Renal pelvis (tissue), 12 donors: ENCODE measurements around the gene OR2Y1. TPM values are rescaled to one million over a fixed set of nuclear protein-coding genes. Genes with fewer than 3 reads are reported as not detected.
"Not testable (repeated sequence)": the region's sequence is repeated elsewhere in the genome, so short reads cannot be mapped to it uniquely, and the experiment has no call there.

Source experiments
- DNase-seq: peaks from one replicate; pipeline ENCODE4 v3.0.0-alpha.2; 2013
- long read RNA-seq, 16 experiments: transcript quantifications; one replicate each; lab custom pipeline, GENCODE V29; 2026
- polyA plus RNA-seq, 3 donors: library from polyadenylated mRNA; unstranded; fragments of 120-200 nt; gene quantifications; one replicate each; pipeline ENCODE4 v1.2.1, GENCODE V29; 2013; ENCODE audit not compliant: insufficient read length in 3 of 3

Gene OR2Y1
- not detected for polyA plus RNA-seq
- long read RNA-seq, donor 1 = 0 reads
- long read RNA-seq, donor 2 = 0 reads
- long read RNA-seq, donor 3 = 0 reads
- long read RNA-seq, donor 4 = 0 reads
- long read RNA-seq, donor 5 = 0 reads
- long read RNA-seq, donor 6 = 0 reads
- long read RNA-seq, donor 7 = 0 reads
- long read RNA-seq, donor 8 = 0 reads
- long read RNA-seq, donor 9 = 0 reads
- long read RNA-seq, donor 10 = 0 reads
- long read RNA-seq, donor 11 = 0 reads
- long read RNA-seq, donor 12 = 0 reads
- long read RNA-seq, donor 13 = 0 reads
- long read RNA-seq, donor 14 = 0 reads
- long read RNA-seq, donor 15 = 0 reads
- long read RNA-seq, donor 16 = 0 reads

DNA sequence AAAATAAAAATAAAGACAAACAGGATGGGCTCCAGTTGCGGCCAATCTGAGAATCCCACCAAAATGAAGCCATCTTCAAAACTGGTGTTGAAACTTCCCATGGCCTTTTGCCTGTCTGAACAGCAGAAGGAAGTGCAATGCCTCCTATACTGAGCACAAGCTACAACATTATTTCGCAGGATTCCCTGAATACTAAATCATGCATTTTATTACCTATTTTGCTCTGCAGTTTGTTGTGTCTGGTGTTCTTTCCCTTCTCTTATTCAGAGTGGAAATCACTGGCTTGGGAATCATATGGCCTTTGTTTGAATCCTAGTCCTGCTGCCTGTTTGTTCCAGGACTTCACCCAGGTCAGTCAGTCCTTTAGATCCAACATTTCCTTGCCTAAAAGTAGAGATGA is at the start of gene OR2Y1:
Gene OR2Y1 (minus strand): TSS at position 101 of the 400 bp plus-strand sequence. CDS start 0 bp downstream, at position 101.
- DNase-seq = no peak

DNA sequence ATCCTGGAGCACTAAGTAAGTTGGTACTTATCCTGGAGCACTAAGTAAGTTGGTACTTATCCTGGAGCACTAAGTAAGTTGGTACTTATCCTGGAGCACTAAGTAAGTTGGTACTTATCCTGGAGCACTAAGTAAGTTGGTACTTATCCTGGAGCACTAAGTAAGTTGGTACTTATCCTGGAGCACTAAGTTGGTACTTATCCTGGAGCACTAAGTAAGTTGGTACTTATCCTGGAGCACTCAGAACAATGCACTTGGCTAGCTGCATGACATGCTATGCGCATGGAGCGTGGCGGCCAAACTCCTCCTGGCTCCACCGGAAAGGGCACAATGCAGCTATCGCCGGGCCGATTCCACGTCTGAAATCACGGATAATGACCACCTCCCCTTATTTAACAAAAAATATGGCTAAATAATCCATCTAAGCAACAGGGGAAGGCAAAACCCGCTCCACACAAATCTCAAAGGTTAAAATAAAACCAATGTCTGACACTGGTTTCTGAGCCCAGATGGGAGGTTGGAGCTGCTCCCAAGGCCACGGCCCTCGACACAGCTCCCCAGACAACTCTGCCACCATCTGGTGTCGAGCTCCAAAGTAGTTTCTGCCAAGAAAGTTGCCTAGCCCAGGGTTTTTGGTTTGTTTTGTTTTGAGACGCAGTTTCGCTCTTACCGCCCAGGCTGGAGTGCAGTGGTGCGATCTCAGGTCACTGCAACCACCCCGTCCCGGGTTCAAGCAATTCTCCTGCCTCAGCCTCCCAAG is 49.0 kb upstream of the OR2Y1 start:
- not testable (repeated sequence) for DNase-seq

DNA sequence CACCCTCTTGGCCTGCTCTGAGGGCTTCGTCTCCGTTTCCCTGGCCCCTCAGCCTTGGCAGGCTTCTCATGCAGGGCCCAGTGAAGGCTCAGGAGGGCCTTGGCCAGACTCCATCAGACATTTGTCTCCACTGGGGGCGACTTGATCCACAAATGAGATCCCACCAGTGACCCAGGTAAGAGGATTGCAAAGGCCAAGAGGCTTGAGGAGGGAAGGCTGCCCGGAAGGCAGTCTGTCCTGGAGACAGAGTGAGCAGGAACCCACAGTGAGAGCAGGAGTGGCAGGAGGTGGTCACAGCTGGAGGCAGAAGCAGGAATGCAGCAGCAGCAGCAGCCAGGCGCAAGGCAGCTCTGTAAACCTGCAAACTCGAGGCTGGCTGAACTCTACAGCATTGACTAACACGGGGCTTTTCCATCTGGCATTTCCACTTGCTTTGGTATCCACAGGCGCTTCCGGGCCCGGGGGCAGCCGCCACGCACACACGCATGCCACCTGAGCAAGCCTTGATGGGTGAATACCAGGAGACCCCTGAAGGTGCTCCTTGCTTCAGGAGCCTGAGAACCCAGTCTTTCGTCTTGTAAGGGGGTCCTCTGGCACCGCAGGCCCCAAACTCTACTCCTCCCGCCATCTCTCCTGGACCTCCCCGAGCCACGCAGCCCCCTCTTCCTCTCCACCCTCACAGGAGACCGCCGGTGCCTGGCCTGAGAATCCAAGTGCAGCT is 48.0 kb upstream of the OR2Y1 start:
- no peak for DNase-seq

- DNase-seq = no peak
Measured at GRCh38 chr5:180786531-180787398, 46.9 kb upstream of the OR2Y1 start.

GRCh38 chr5:180785794-180786221 is 46.0 kb upstream of the OR2Y1 start:
- DNase-seq = no peak

- no peak for DNase-seq
Measured at GRCh38 chr5:180785121-180785781, 45.4 kb upstream of the OR2Y1 start.

DNA sequence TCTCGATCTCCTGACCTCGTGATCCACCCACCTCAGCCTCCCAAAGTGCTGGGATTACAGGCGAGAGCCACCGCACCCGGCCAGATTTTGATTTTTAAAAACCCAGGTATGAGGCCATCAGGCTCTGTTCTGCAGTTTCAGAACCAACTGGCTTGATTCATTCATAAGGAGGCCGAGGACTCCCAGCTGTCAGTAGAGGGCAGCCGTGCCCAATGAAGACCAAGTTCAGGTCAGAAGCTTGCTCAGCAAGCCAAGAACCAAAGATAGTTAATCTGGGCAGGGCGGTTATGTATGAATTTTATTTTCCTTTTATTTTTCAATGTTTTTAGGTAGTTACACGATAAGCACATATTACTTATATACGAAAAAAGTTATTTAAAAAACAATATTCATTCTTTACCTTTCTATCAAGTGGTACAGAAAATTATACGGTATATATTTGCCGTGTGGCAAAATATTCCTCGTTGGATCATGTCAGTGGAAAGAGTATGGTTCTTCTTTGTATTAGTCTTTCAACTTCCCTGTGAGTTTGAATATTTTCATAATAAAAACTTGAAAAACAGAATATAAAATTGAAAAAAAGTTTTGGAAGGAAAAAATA is 44.7 kb upstream of the OR2Y1 start:
- no peak for DNase-seq

- DNase-seq = no peak
Measured at GRCh38 chr5:180783340-180784052, 43.6 kb upstream of the OR2Y1 start.

DNA sequence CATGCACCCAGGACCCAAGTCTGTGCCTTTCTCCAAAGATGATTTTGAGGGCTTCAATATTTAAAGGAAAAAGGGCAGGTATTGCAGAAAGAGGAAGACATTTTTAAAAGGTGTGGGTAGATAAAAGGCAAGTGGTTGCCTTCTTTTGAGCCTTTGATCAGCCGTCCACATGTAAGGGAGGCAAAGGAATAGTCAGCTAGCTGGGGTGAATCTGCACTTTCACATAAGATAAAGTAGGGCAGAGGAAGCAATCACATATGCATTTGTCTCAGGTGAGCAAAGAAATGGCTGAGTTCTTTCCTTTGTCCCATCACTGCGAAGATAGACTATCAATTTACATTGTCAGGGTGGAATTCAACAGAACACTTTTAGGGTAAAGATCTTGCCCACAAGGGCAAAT is 42.9 kb upstream of the OR2Y1 start:
- DNase-seq = no peak

- not testable (repeated sequence) for DNase-seq
Measured at GRCh38 chr5:180781900-180782326, 42.1 kb upstream of the OR2Y1 start.

- no peak for DNase-seq
Measured at GRCh38 chr5:180779985-180780610, 40.2 kb upstream of the OR2Y1 start.

DNA sequence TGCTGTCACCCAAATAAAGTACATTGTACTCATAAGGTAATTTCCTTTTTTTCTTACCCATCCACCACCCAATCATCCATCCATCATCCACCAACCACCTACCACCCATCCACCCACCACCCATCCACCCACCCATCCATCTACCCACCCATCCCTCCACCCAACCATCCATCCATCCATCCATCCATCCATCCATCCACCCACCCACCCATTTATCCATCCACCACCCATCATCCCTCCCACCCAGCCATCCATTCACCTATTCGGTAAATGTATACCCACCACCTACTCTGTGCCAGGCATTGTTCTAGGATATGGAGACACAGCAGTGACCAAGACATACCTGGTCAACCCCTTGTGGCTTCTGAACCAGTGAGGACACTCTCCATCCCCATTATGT is 37.6 kb upstream of the OR2Y1 start:
- DNase-seq = no peak

- DNase-seq = no peak
Measured at GRCh38 chr5:180776376-180776775, 36.5 kb upstream of the OR2Y1 start.

- DNase-seq = no peak
Measured at GRCh38 chr5:180775624-180776023, 35.8 kb upstream of the OR2Y1 start.

DNA sequence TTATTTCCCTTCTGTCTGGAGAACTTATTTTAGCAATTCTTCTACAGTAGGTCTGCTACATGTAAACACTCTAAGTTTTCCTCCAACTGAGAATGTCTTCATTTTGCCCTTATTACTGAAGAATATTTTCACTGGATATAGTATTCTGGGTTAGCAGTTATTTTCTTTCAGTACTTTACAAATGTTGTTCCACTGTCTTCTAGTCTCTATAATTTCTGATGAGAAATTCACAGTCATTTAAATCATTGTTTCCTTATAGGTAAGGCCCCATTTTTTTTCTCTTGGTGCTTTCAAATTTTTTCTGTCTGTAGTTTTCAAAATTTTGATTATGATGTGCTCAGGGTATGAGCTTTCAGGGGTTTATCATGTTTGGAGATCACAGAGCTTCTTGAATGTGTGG is 32.0 kb upstream of the OR2Y1 start:
- no peak for DNase-seq

GRCh38 chr5:180769821-180770220 is 30.0 kb upstream of the OR2Y1 start:
- DNase-seq = no peak

GRCh38 chr5:180755601-180756000 is 15.7 kb upstream of the OR2Y1 start:
- no peak for DNase-seq

DNA sequence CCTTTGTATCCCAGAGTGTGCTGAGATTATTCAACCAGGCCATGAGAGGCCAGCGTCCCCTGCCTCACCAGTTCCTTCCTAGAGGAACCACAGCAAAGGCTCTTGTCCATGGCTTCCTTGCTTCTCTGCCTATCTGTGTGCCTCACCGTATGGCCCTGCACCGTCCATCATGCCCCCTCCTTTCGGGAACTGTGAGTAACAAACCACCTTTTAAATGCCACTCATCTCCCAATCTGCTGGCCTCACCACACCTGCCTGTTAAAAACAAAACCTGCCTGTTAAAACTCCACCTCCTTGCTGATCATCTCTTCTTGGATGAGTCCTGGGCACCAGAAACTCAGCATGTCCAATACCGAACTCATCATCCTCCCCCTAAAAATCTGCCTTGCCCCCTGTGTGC is 4.4 kb upstream of the OR2Y1 start:
- DNase-seq = no peak

GRCh38 chr5:180742727-180743126 is 2.9 kb upstream of the OR2Y1 start:
- DNase-seq = no peak
